Loucy (cell line): ENCODE measurements around the gene NCMAP.

Experiments used
- H2AFZ ChIP-seq: fragments of 200-600 bp; sonication (generic); 2 replicates; pipeline ENCODE4 v1.6.0; 2016; ENCODE audit warnings: antibody characterized with exemption, mild to moderate bottlenecking, low read length, moderate library complexity
- H3F3A ChIP-seq: fragments of 200-600 bp; 2 replicates; pipeline ENCODE4 v1.6.0; 2016; ENCODE audit warnings: antibody characterized with exemption, low read depth, mild to moderate bottlenecking
- H3K27me3 ChIP-seq: fragments of 200-600 bp; sonication (generic); 2 replicates; pipeline ENCODE4 v1.6.1; 2014; ENCODE audit warnings: low read length, mild to moderate bottlenecking; ENCODE audit not compliant: insufficient read depth, poor library complexity, severe bottlenecking
- H3K36me3 ChIP-seq: fragments of 200-600 bp; sonication (generic); 2 replicates; pipeline ENCODE4 v1.6.1; 2016; ENCODE audit warnings: low read length; ENCODE audit not compliant: insufficient read depth
- H3K4me1 ChIP-seq: fragments of 200-600 bp; sonication (generic); 2 replicates; pipeline ENCODE4 v1.5.1; 2014; ENCODE audit warnings: low read length, mild to moderate bottlenecking; ENCODE audit not compliant: insufficient read depth, poor library complexity, severe bottlenecking
- H3K4me2 ChIP-seq: fragments of 200-600 bp; sonication (generic); 2 replicates; pipeline ENCODE4 v1.6.0; 2014; ENCODE audit warnings: antibody characterized with exemption, low read length, low read depth, mild to moderate bottlenecking; ENCODE audit not compliant: poor library complexity, severe bottlenecking
- H3K4me3 ChIP-seq: fragments of 200-600 bp; sonication (generic); 2 replicates; pipeline ENCODE4 v1.5.1; 2014; ENCODE audit warnings: low read length, mild to moderate bottlenecking, mixed read lengths; ENCODE audit not compliant: poor library complexity, severe bottlenecking
- H3K79me2 ChIP-seq: fragments of 200-600 bp; sonication (generic); 2 replicates; pipeline ENCODE4 v1.6.1; 2014; ENCODE audit warnings: low read length; ENCODE audit not compliant: insufficient read depth
- H3K9ac ChIP-seq: fragments of 200-600 bp; sonication (generic); 2 replicates; pipeline ENCODE4 v1.6.0; 2014; ENCODE audit warnings: mild to moderate bottlenecking, low read depth, low read length, moderate library complexity; ENCODE audit not compliant: poor library complexity, severe bottlenecking
- H3K9me2 ChIP-seq: fragments of 200-600 bp; sonication (generic); replicated peaks from 2 replicates; pipeline ENCODE4 v1.6.1; 2016; ENCODE audit warnings: low read depth, low read length, mixed read lengths
- H3K9me3 ChIP-seq: fragments of 200-600 bp; sonication (generic); 2 replicates; pipeline ENCODE4 v1.6.1; 2014; ENCODE audit warnings: mild to moderate bottlenecking, antibody characterized with exemption, low read length, low read depth; ENCODE audit not compliant: insufficient read depth
- H4K20me1 ChIP-seq: fragments of 200-600 bp; sonication (generic); 2 replicates; pipeline ENCODE4 v1.6.0; 2014; ENCODE audit warnings: antibody characterized with exemption, low read length, mild to moderate bottlenecking; ENCODE audit not compliant: insufficient read depth, poor library complexity, severe bottlenecking
- CTCF ChIP-seq: fragments of 200-600 bp; sonication (generic); conservative IDR thresholded peaks from 2 replicates; pipeline ENCODE4 v1.5.1; 2014; ENCODE audit warnings: mild to moderate bottlenecking, antibody characterized with exemption, low read length
- EZH2phosphoT487 ChIP-seq: fragments of 200-600 bp; IDR thresholded peaks from 2 replicates; pipeline ENCODE4 v1.6.1; 2018; ENCODE audit warnings: antibody characterized with exemption, mild to moderate bottlenecking, moderate library complexity, borderline replicate concordance

NCMAP gene

GRCh38 chr1:24639094-24639493, 83.2 kb downstream of the NCMAP start:
- H3K9ac ChIP-seq = no peak overlapping the region
- no peak overlapping the region for H3K4me2 ChIP-seq
- H4K20me1 ChIP-seq = peaks cover 9% of the 10 kb centered on the region
- H3K4me3 ChIP-seq = no peak overlapping the region
- no peaks in the 10 kb centered on the region for H3K9me2 ChIP-seq
- H3K79me2 ChIP-seq = peaks cover 18% of the 10 kb centered on the region
- TF ChIP-seq CTCF (no peak), EZH2phosphoT487 (no peak)
- no peaks in the 10 kb centered on the region for H3K36me3 ChIP-seq
- H3K4me1 ChIP-seq = peaks cover 9% of the 10 kb centered on the region
- peaks cover 4% of the 10 kb centered on the region for H3K27me3 ChIP-seq
- H3F3A ChIP-seq = no peaks in the 10 kb centered on the region
- no peak overlapping the region for H2AFZ ChIP-seq
- H3K9me3 ChIP-seq = no peaks in the 10 kb centered on the region

GRCh38 chr1:24639881-24640280, 84.0 kb downstream of the NCMAP start:
- Histone ChIP-seq H3K9me3 (no peaks in the 10 kb centered on the region), H3K36me3 (no peaks in the 10 kb centered on the region), H3K9ac (no peak overlapping the region), H3K27me3 (peaks cover 4% of the 10 kb centered on the region), H3K4me1 (peaks cover 16% of the 10 kb centered on the region), H3F3A (no peaks in the 10 kb centered on the region), H3K4me2 (no peak overlapping the region), H4K20me1 (peaks cover 17% of the 10 kb centered on the region), H3K79me2 (peaks cover 26% of the 10 kb centered on the region), H3K9me2 (no peaks in the 10 kb centered on the region), H3K4me3 (no peak overlapping the region), H2AFZ (no peak overlapping the region)
- TF ChIP-seq EZH2phosphoT487 (no peak), CTCF (no peak)

GRCh38 chr1:24640288-24640687, 84.4 kb downstream of the NCMAP start:
- no peak overlapping the region for H3K4me2 ChIP-seq
- peaks cover 21% of the 10 kb centered on the region for H4K20me1 ChIP-seq
- H3F3A ChIP-seq = no peaks in the 10 kb centered on the region
- H3K36me3 ChIP-seq = no peaks in the 10 kb centered on the region
- H3K27me3 ChIP-seq = peaks cover 4% of the 10 kb centered on the region
- no peaks in the 10 kb centered on the region for H3K9me3 ChIP-seq
- H3K4me3 ChIP-seq = no peak overlapping the region
- H2AFZ ChIP-seq = no peak overlapping the region
- no peaks in the 10 kb centered on the region for H3K9me2 ChIP-seq
- H3K4me1 ChIP-seq = peaks cover 20% of the 10 kb centered on the region
- peaks cover 30% of the 10 kb centered on the region for H3K79me2 ChIP-seq
- no peak for TF ChIP-seq EZH2phosphoT487
- no peak for TF ChIP-seq CTCF
- no peak overlapping the region for H3K9ac ChIP-seq
